ENCODE measurements around the gene ZNF76. TPM values are rescaled to one million over a fixed set of nuclear protein-coding genes. Genes with fewer than 3 reads are reported as not detected.

The ZNF76 gene
- total and polyA plus RNA-seq, 7 donors: 17.9 to 37.3 (median 24.6) TPM

DNA sequence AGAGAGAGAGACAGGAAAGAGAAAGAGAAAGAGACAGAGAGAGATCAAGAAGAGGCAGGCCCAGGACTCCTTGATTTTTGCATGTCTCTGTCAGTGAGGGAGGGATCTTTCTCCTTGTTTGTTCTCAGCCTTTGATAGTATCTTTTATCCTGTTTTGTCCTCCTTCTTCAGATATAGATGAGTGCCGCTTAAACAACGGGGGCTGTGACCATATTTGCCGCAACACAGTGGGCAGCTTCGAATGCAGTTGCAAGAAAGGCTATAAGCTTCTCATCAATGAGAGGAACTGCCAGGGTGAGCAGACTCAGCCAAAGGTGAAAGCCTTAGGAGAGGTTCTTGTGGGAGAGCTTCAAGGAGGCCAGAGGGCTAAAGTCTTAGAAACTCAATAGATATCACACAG, 20.0 kb upstream of the ZNF76 start:
- Histone ChIP-seq H3K4me3 (no peak overlapping the region), H3K36me3 (ENCODE audit: insufficient read depth in 1 of 2, low read depth in 1 of 2) (peaks cover 0 to 8% of the 10 kb centered on the region in 2 donors), H3K27ac (no peak overlapping the region), H3K4me1 (no peaks in the 10 kb centered on the region), H3K27me3 (ENCODE audit: insufficient read depth in 3 of 3, low read length in 2 of 3) (no peaks in the 10 kb centered on the region), H3K9me3 (no peaks in the 10 kb centered on the region)
- intact Hi-C loops (cut with DNase I): no loop called here
- TF ChIP-seq, protein P1, sequence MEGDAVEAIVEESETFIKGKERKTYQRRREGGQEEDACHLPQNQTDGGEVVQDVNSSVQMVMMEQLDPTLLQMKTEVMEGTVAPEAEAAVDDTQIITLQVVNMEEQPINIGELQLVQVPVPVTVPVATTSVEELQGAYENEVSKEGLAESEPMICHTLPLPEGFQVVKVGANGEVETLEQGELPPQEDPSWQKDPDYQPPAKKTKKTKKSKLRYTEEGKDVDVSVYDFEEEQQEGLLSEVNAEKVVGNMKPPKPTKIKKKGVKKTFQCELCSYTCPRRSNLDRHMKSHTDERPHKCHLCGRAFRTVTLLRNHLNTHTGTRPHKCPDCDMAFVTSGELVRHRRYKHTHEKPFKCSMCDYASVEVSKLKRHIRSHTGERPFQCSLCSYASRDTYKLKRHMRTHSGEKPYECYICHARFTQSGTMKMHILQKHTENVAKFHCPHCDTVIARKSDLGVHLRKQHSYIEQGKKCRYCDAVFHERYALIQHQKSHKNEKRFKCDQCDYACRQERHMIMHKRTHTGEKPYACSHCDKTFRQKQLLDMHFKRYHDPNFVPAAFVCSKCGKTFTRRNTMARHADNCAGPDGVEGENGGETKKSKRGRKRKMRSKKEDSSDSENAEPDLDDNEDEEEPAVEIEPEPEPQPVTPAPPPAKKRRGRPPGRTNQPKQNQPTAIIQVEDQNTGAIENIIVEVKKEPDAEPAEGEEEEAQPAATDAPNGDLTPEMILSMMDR (IDR thresholded peaks at IDR 0.05): no peak
- DNase-seq (no peak), ATAC-seq (no peak)
- 92 to 94% (median 92%) methylated on average over 4 of the region's 4 CpGs for WGBS, 3 donors

DNA sequence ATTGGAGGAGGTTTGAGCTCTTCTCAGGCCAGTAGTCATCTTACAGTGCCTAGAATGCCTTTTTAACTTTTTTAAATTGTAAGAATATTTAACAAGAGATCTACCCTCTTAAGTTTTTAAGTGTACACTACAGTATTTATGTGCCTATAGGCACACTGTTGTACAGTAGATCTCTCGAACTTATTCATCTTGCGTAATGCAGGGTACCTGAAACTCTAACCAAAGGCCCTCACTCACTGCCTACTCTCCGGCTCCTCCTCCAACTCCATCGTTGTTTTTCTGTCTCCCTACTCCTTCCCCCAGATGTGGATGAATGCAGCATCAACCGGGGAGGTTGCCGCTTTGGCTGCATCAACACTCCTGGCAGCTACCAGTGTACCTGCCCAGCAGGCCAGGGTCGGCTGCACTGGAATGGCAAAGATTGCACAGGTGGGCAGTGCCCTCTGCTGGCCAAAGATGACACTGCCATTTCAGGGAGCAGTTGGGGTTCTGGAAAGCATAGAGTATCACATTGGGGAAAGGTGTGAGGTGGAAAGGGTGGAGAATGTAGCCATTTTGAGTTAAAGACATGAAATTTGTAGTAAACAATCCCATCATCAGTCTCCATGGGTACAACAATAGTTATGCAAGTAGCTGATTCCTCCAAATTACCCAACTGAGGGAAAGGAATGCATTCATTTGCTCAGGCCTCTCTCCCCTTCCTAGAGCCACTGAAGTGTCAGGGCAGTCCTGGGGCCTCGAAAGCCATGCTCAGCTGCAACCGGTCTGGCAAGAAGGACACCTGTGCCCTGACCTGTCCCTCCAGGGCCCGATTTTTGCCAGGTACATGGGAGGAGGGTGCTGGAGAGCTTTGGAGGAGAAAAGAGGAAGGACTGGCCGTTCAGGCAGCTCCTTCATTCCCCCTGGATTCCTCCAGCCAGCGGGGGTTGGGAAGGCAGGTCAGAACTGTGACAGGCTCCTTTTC, 18.4 kb upstream of the ZNF76 start:
- H3K27me3 ChIP-seq (ENCODE audit: insufficient read depth in 3 of 3, low read length in 2 of 3): no peaks in the 10 kb centered on the region
- DNase-seq (peak; percentile 65 to 79), ATAC-seq (peak; percentile 80 to 87 (median 84))
- intact Hi-C loops (cut with DNase I): loop anchor here in 1 of 2 donors (5.0 kb wide), 2 partner anchors 94 to 259 kb away; no protein-coding TSS in a partner anchor
- TF ChIP-seq, protein P1 (IDR thresholded peaks at IDR 0.05): peak; percentile 93
- no peaks in the 10 kb centered on the region for H3K9me3 ChIP-seq
- peaks cover 0 to 8% of the 10 kb centered on the region in 2 donors for H3K36me3 ChIP-seq (ENCODE audit: insufficient read depth in 1 of 2, low read depth in 1 of 2)
- WGBS, 3 donors: 45 to 53% (median 47%) methylated on average over 12 of the region's 12 CpGs
- H3K27ac ChIP-seq: no peak overlapping the region
- no peaks in the 10 kb centered on the region for H3K4me1 ChIP-seq
- no peak overlapping the region for H3K4me3 ChIP-seq

DNA sequence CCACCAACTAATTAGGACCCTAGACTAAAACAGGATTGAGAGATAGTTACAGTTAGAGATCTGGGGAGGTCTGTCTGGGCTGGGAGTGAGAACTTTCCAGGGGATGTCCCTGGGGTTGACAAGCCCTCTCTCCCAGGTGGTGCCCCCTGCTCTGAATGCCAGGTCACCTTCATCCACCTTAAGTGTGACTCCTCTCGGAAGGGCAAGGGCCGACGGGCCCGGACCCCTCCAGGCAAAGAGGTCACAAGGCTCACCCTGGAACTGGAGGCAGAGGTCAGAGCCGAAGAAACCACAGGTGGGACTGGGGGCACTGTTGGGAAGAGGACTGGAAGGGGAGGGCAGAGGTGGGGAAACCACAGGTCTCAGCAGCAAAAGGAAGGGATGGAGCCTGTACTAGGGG, 17.0 kb upstream of the ZNF76 start:
- H3K27me3 ChIP-seq (ENCODE audit: insufficient read depth in 3 of 3, low read length in 2 of 3): no peaks in the 10 kb centered on the region
- intact Hi-C loops (cut with DNase I): loop anchor here in 1 of 2 donors (5.0 kb wide), 2 partner anchors 95 to 260 kb away; no protein-coding TSS in a partner anchor
- TF ChIP-seq, protein P1 (IDR thresholded peaks at IDR 0.05): no peak
- H3K36me3 ChIP-seq (ENCODE audit: insufficient read depth in 1 of 2, low read depth in 1 of 2): peaks cover 0 to 8% of the 10 kb centered on the region in 2 donors
- no peak overlapping the region for H3K4me3 ChIP-seq
- no peak for DNase-seq
- no peak for ATAC-seq
- no peak overlapping the region for H3K27ac ChIP-seq
- WGBS, 3 donors: 87 to 94% (median 93%) methylated on average over 5 of the region's 5 CpGs
- H3K9me3 ChIP-seq: no peaks in the 10 kb centered on the region
- no peaks in the 10 kb centered on the region for H3K4me1 ChIP-seq

DNA sequence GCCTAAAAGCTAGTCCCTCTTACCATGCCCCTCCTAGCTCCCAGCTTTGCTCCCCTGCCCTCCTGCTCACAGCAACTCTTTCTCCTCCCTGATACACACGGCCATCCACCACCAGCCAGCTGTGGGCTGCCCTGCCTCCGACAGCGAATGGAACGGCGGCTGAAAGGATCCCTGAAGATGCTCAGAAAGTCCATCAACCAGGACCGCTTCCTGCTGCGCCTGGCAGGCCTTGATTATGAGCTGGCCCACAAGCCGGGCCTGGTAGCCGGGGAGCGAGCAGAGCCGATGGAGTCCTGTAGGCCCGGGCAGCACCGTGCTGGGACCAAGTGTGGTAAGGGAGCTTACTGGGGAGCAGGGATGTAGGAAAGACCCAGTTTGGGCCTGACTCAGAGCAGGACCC, 16.6 kb upstream of the ZNF76 start:
- 94 to 98% (median 96%) methylated on average over 13 of the region's 13 CpGs for WGBS, 3 donors
- Histone ChIP-seq H3K4me3 (no peak overlapping the region), H3K4me1 (no peaks in the 10 kb centered on the region), H3K27me3 (ENCODE audit: insufficient read depth in 3 of 3, low read length in 2 of 3) (no peaks in the 10 kb centered on the region), H3K27ac (no peak overlapping the region), H3K36me3 (ENCODE audit: insufficient read depth in 1 of 2, low read depth in 1 of 2) (peaks cover 0 to 8% of the 10 kb centered on the region in 2 donors), H3K9me3 (no peaks in the 10 kb centered on the region)
- TF ChIP-seq, protein P1 (IDR thresholded peaks at IDR 0.05): no peak
- intact Hi-C loops (cut with DNase I): loop anchor here in 1 of 2 donors (5.0 kb wide), 2 partner anchors 96 to 261 kb away; no protein-coding TSS in a partner anchor
- no peak for DNase-seq
- ATAC-seq: no peak

All from psoas muscle (tissue), 8 donors.